HG03175 (cell line): ENCODE results near the gene IQCH.
"Not testable (repeated sequence)": the region's sequence is repeated elsewhere in the genome, so short reads cannot be mapped to it uniquely, and the experiment has no call there.

ENCODE experiments used
- ATAC-seq: cut with Tn5 transposase; IDR thresholded peaks from one replicate; pipeline ENCODE4 v1.9.1; 2021; ENCODE audit warnings: mild to moderate bottlenecking, moderate library complexity; ENCODE audit not compliant: unreplicated experiment

Gene IQCH

DNA sequence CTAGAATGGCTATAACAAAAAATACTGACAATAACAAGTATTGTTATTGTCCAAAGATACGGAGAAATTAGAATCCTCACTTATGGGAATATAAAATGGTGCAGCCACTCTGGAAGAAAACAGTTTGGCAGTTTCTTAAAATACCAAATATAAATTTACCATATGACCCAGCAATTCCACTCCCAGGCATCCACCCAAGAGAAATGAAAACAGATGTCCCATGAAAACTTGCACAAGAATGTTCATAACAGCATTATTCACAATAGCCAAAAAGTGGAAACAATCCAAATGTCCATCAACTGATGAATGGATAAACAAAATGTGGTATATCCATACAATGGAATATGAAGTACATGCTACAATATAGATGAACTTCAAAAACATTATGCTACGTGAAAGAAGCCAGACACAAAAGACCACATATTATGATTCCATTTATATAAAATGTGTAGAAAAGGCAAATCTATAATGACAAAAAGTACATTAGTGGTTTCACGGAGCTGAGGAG lies 9.6 kb upstream of the IQCH start:
- ATAC-seq: no peak

DNA sequence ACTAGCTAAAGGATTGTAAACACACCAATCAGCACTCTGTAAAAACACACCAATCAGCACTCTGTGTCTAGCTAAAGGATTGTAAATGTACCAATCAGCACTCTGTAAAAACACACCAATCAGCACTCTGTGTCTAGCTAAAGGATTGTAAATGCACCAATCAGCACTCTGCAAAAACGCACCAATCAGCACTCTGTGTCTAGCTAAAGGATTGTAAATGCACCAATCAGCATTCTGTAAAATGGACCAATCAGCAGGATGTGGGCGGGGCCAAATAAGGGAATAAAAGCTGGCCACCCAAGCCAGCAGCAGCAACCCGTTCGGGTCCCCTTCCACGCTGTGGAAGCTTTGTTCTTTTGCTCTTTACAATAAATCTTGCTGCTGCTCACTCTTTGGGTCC lies 8.0 kb upstream of the IQCH start:
- ATAC-seq: not testable (repeated sequence)

DNA sequence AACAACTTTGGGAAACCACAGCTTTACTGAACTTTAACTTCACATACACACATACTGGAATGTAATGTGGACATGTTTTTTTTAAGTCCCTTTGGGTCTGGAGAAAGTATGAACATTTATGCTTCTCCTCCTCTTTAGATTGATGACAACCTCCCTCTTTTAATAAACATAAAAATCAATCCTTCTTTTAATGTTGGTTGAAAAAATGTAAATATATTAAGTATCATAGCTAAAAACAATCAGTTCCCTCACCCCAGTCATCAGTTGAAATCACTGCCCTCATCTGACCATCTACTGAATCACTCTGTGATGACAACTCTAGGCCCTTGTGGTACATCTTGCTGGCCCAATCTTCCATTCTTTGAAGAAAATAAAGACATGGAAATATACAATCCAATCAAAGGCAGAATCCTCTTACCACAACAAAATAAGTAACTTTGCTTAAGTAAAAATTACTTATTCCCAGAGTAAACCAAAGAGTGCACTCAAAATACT lies 6.5 kb upstream of the IQCH start:
- no peak for ATAC-seq

DNA sequence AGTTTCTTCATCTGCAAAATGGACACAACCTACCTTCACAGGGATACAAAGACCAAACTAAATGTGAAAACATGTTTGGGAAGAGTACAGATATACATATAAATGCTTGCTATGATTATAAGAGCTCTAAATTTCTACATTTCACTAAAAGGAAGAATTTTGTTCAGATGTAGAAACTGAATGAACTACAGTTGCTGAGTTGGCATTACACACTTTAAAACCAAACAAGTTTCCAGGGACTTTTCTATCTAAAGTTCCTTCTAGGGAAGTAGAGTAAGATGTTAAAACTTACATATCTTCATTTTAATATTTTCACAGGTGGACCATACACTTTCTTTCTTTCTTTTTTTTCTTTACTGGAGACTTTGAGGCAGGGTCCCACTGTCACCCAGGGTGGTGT lies 4.8 kb upstream of the IQCH start:
- no peak for ATAC-seq

DNA sequence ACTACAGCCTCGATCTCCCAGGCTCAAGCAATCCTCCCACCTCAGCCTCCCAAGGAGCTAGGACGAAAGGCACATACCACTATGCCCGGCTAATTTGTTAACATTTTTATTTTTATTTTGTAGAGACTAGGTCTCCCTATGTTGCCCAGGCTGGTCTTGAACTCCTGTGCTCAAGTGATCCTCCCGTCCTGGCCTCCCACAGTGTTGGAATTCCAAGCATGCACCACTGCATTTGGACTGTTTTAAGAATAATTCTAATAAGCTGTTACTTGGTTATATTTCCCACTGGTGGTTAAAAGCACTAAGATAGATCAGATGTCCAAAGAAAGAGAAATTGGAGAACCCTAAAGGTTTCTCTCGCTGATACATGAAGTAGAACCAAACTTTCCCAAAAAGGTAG lies 3.3 kb upstream of the IQCH start:
- no peak for ATAC-seq

DNA sequence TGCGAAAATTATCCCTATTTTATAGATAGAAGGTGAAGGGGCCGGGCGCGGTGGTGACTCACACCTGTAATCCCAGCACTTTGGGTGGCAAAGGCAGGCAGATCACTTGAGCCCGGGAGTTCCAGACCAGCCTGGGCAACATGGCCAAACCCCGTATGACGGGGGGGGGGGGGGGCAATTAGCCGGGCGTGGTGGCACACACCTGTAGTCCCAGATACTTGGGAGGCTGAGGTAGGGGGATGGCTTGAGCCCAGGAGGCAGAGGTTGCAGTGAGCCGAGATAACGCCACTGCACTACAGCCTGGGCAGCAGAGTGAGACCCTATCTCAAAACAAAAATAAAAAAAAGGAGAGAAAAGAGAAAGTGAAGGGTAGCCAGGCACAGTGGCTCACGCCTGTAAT lies 1.5 kb upstream of the IQCH start:
- no peak for ATAC-seq

DNA sequence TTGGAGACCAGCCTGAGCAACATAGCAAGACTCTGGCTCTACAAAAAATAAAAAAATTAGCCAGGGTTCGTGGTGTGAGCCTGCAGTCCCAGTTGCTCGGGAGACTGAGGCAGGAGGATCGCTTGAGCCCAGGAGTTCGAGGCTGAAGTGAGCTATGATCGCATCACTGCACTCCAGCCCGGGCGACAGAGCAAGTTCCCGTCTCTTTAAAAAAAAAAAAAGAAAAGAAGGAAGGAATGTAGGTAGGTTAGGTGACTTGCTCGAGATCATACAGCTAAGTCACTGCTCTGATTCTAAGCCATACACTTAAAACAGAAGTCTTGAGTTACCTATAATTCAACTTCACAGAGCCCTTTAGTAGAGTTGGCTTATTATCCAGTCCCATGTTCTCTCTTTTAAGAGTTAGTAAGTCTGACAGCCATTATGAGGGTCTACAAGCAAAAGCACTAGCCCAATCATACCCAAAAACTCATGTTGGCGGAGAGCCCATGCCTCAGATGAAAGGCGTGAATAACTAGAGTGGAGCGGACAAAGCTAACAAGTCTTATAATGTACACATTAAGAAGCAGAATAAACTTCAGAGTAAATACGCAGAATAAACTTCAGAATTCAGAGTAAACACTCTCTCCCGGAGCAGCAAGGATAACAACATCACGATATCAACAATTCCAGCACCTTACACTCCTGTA lies 893 bp upstream of the IQCH start:
- no peak for ATAC-seq

DNA sequence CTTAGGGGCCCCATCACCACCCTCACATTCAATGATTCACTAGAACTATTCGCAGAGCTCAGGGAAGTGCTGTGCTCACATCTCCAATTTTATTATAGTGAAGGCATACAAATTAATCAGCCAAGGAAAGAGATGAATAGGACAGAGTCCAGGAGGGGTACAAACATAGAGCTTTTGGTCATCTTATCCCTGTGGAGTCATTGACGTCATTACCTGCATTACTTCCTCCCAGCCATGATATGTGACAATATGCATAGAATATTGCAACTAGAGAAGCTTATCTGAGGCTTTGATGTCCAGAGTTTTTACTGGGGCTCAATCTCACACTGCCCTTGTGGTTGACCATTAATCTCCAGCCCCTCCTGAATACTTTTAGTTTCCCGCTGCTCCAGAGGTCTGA lies 1.5 kb downstream of the IQCH start:
- no peak for ATAC-seq

DNA sequence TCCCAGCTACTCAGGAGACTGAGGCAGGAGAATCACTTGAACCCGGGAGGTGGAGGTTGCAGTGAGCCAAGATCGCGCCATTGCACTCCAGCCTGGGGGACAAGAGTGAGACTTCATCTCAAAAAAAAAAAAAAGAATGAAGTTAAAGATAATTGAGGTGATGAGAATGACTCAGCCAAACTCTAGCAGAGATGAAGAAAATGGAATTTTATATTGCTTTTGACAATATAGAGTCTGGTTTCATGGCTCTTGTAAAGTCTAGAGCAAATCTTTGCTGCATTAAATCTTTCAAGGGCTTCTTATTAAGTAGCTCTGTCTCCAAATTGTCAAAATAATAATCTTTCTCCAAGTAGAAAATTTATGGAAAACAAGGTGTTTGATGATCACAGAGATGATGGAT lies 3.8 kb downstream of the IQCH start:
- ATAC-seq: not testable (repeated sequence)

DNA sequence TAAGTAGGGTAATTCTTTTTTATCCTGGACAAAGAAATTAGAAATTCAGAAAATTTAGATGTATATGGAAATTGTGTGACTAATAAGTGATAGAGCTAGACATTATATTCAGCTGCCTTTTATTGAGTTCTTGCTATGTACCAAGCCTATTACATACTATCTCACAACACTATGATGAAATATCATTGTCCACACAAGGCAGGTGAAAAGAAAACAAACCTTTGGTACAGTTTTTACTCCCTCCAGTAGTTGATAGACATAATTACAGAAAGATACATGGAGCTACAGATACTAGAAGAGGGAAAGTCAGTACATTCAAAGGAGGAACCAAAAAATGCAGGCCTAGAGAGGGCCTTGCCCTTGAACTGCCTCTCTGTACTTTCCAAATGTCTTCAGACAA lies 4.8 kb downstream of the IQCH start:
- no peak for ATAC-seq

DNA sequence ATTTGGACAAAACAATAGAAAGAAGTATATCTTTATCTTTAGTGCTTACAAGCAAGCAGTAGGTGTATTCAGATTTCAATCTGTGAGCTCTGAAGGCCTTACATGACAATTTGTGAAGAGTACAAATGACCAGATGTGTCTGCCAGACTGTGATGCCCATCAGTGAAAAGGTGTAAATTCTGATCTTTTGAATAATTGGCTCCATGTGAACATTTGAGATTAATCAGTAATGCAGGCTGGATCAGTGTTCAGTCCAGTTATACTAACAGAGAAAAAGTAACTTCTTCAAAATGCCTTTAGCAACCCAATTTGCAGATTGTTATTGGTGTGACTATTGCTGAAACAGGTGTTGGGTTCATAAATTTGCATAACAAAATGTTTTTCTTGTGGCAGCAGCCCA lies 5.2 kb downstream of the IQCH start:
- ATAC-seq: no peak

DNA sequence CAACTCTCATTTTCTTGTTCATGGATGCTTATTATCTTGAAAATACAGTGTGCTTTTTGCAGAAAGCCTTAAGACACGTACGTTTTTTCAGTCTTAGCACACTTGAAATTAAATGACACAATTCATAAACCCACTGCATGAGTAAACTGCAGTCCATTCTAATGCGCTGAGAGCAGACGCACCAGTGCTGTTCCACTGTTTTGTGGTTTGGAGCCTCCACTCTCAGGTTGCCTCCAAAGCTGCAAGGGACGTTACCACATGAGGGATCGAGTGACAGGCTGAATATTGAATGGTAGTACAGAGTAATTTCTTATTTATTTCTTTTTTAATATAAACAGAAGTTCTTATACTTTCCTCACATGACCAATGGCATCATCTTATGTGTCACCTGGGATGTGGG lies 12.3 kb downstream of the IQCH start:
- ATAC-seq: no peak

DNA sequence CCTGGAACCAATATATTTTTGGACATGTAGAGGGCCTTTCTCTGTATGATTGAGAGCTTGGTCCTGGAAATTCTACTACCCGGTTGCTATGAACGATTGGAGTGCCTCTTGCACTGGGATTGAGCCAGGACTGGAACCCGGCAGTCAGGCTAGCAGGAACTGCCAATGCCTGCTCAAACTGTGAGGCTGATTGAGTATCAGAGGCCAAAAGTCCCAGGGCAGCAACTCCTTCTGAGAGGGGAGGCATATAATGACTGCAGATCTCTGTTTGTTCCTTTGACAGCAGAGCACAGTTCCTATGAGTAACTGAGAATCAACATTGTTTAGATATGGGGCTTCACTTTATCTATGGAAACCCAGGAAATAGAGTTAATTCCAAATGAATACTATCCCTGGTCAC lies 12.9 kb downstream of the IQCH start:
- no peak for ATAC-seq

DNA sequence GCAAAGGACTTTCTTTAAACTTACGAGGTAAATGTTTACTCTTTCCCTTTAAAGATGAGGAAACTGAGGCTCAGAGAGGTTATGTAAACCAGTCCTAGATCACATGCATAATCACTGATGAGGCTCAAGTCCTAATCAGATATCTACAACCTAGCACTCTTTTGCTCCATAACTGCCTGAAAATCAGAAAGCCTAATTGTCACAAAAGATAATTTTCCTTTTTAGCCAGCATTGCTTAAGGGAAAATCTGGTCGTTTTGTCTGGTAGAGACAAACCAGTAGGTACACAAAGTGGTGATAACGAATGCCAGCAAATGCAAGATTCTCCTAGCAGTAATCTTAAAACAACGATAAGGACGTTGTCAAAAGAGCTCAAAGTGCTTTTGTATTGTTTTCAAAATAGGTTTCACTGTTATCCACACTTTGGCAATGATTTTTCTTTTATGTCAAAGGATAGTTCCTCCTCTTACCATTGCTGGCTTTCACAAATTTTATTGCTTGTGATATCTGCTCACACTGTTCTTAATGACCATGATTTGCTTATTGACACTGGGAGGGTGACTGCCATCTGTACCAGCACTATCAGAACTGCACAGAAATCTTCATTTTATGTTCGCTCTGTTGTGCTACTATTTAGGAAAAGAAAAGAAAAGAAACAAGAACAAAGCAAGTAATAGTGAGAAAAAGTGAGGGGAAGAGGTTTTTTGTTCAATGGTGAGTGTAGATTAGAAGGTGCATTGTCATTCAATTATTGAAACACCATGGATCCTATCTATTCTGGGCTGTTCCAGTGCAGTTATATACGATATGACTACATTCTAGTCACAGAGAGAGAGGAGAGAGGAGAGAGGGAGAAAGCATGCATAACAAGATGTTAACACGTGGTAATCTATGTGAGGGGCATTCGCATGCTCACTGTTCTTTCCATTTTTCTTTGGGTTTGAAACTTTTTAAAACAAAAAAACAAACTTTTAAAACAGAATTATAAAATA lies 13.7 kb downstream of the IQCH start:
- no peak for ATAC-seq

DNA sequence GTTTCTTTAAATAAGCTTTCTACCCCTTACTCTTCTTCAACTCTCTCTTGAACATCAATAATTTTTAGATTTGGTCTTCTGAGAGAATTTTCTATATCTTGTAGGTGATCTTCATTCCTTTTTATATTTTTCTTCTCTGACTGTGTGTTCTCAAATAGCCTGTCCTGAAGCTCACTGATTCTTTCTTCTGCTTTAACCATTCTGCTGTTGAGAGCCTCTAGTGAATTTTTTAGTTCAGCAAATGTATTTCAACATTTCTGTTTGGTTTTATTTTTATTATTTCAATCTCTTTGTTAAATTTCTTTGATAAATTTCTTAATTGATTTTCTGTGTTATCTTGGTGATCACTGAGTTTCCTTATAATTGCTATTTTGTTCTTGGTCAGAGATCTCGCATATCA lies 19.6 kb downstream of the IQCH start:
- no peak for ATAC-seq

DNA sequence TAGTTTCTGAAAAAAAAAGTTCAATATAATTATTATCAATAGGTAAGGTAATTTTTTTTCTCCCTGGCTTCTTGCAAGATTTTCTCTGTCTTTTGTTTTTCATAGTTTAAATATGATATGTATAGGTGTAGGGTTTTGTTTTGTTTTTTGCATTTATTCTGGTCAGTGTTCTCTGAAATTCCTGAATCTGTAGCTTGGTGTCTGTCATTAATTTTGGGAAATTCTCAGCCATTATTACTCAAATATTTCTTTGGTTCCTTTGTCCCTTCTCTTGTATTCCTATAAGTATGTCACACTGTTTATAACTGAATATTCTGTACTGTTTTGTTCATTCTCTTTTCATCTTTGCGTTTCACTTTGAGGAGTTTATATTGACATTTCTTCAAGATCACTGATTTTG lies 22.1 kb downstream of the IQCH start:
- no peak for ATAC-seq

DNA sequence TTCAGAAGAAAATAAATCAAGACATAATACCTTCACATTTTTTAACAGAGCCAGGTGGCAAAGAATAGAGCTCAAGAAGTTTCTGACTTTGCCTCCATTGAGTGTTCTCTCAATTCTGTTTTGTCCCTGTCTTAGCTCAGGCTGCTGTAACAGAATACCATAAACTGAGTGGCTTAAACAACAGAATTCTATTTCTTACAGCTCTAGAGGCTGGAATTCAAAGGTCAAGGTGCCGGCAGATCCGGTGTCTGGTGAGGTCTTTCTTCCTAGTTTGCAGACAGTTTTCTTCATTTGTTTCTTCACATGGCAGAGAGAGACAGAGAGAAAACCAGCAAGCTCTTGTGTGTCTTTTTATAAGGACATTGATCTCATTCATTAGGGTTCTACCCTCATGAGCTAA lies 25.6 kb downstream of the IQCH start:
- ATAC-seq: no peak

DNA sequence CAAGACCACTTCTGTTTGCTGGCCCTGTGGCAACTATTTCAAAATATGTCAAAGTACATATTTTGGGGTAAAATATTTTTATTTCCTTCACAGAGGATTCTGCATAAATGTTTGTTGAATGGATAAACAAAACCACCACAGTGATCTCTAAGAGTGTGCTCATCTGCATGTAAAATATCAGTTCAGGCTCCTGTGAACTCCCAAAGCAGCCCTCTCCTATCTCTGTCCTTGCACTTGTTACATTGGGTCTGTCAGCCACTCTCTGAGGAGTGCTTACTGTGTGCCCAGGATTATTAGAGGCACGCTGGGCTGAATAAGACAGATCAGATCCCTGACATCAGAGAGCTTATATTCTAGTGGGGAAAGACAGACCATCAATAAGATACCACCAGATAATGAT lies 27.1 kb downstream of the IQCH start:
- no peak for ATAC-seq

DNA sequence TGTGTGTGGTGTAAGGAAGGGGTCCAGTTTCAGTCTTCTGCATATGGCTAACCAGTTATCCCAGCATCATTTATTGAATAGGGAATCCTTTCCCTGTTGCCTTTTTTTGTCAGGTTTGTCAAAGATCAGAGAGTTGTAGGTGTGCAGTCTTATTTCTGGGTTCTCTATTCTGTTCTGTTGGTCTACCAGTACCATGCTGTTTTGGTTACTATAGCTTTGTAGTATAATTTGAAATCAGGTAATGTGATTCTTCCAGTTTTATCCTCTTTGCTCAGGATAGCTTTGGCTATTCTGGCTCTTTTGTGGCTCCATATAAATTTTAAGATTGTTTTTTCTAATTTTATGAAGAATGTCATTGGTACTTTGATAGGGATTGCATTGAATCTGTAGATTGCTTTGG lies 31.0 kb downstream of the IQCH start:
- not testable (repeated sequence) for ATAC-seq

DNA sequence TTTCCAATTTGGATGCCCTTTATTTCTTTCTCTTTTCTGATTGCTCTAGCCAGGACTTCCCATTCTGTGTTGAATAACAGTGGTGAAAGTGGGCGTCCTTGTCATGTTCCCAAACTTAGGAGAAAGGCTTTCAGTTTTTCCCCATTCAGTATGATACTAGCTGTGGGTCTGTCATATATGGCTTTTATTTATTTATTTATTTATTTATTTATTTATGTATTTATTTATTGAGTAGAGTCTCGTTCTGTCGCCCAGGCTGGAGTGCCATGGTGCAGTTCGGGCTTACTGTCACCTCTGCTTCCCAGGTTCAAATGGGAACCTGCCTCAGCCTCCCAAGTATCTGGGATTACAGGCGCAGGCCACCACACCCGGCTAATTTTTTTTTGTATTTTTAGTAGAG lies 31.8 kb downstream of the IQCH start:
- ATAC-seq: not testable (repeated sequence)

DNA sequence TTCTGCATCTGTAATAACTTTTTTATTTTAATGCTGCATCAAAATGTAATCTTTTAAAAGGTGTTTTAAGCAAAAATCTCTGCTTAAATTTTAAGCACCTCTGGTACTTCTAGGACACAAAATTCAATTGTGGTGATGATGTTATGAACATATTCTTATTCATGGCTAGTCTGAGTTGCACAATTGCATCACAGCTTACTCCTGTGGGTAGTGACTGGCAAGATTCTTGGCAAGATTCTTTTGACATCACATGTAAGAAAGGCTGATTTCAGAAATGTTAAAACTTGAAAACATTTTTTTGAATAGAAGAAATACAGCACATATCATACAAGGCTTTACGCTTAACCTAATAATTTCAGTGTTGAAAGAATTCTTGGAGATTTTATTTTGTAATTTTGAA lies 35.7 kb downstream of the IQCH start:
- no peak for ATAC-seq

DNA sequence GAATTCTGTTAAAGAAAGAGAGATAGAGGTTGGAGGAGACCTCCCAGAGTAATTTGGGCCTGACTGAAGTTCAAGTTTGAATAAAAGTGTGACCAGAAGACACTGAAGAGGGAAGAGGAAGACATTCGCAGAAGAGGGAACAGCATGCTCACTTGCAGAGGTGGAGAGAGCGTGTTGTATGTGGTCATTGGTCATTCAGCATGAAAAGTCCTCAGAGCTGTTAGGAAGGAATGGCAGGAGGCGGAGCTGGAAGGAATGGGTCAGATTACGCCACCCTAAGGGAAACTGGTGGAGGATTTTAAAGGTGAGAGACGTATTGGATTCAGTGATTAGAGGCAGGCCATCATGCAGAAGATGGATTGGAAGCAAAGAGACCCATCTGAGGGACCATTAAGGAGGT lies 41.6 kb downstream of the IQCH start:
- no peak for ATAC-seq
